Calu3 (cell line): ENCODE data around the gene IKZF1. TPM values are rescaled to one million over a fixed set of nuclear protein-coding genes. Genes with fewer than 3 reads are reported as not detected.

Source experiments
- BruUV-seq: library from RNA; stranded (reverse); fragments of 400-500 nt; replicated peaks from 2 replicates; lab custom pipeline; 2021; lab: Mats Ljungman, UMichigan
- CTCF ChIA-PET: fragments of 300-600 bp; sonication (Branson Sonifier 250); formaldehyde crosslinking; loops from one replicate; lab custom pipeline; 2022; ENCODE audit warnings: antibody characterized with exemption; lab: Charles Lee
- DNase-seq: peaks from one replicate; pipeline ENCODE4 v3.0.0; 2022
- H3K27ac Mint-ChIP-seq: one replicate; pipeline ENCODE4 v1.8.0; 2022; ENCODE audit warnings: mixed read lengths; ENCODE audit not compliant: unreplicated experiment
- H3K27me3 Mint-ChIP-seq: one replicate; pipeline ENCODE4 v1.8.0; 2022; ENCODE audit warnings: mixed read lengths; ENCODE audit not compliant: unreplicated experiment
- H3K36me3 Mint-ChIP-seq: one replicate; pipeline ENCODE4 v1.8.0; 2022; ENCODE audit warnings: mild to moderate bottlenecking, moderate library complexity, mixed read lengths; ENCODE audit not compliant: insufficient read depth, unreplicated experiment
- H3K4me1 Mint-ChIP-seq: one replicate; pipeline ENCODE4 v1.8.0; 2022; ENCODE audit warnings: mild to moderate bottlenecking, low read depth, mixed read lengths; ENCODE audit not compliant: unreplicated experiment
- H3K4me3 Mint-ChIP-seq: one replicate; pipeline ENCODE4 v1.8.0; 2022; ENCODE audit warnings: mild to moderate bottlenecking, low read depth, moderate library complexity, mixed read lengths; ENCODE audit not compliant: unreplicated experiment
- H3K9me3 Mint-ChIP-seq: one replicate; pipeline ENCODE4 v1.8.0; 2022; ENCODE audit warnings: low read depth, mixed read lengths; ENCODE audit not compliant: unreplicated experiment
- CTCF ChIP-seq: fragments of 200-600 bp; IDR thresholded peaks from one replicate; pipeline ENCODE4 v1.8.0; 2022; ENCODE audit warnings: antibody characterized with exemption; ENCODE audit not compliant: unreplicated experiment
- intact Hi-C: fragments of 100-400 bp; cut with micrococcal nuclease; formaldehyde crosslinking; loops from one replicate; pipeline ENCODE4 v1.10.0; 2022; ENCODE audit not compliant: unreplicated experiment
- total RNA-seq: library from RNA; stranded (reverse); gene quantifications from 2 replicates; pipeline ENCODE4 v1.2.3, GENCODE V29; 2022

The IKZF1 gene
- total RNA-seq, 1 experiment from 2014 or later: 0.28 TPM

- no peak for DNase-seq
- intact Hi-C loops: no loop called here
- H3K27me3 Mint-ChIP-seq: peaks cover 87% of the 10 kb centered on the region
- H3K9me3 Mint-ChIP-seq: peaks cover 2% of the 10 kb centered on the region
- no peak overlapping the region for H3K27ac Mint-ChIP-seq
- no peak for TF ChIP-seq CTCF
- H3K36me3 Mint-ChIP-seq: no peaks in the 10 kb centered on the region
- BruUV-seq: no TSS peak
- CTCF ChIA-PET: no interaction called here
- no peak overlapping the region for H3K4me3 Mint-ChIP-seq
- no peaks in the 10 kb centered on the region for H3K4me1 Mint-ChIP-seq
These were observed 36.9 kb upstream of the IKZF1 start for GRCh38 chr7:50267525-50268041.

- TF ChIP-seq CTCF: no peak
- no peak overlapping the region for H3K4me3 Mint-ChIP-seq
- CTCF ChIA-PET: no interaction called here
- H3K9me3 Mint-ChIP-seq: peaks cover 2% of the 10 kb centered on the region
- peaks cover 87% of the 10 kb centered on the region for H3K27me3 Mint-ChIP-seq
- no peaks in the 10 kb centered on the region for H3K36me3 Mint-ChIP-seq
- H3K27ac Mint-ChIP-seq: no peak overlapping the region
- intact Hi-C loops: no loop called here
- BruUV-seq: no TSS peak
- DNase-seq: no peak
- no peaks in the 10 kb centered on the region for H3K4me1 Mint-ChIP-seq
These were observed 36.3 kb upstream of the IKZF1 start for GRCh38 chr7:50268223-50268622.

DNA sequence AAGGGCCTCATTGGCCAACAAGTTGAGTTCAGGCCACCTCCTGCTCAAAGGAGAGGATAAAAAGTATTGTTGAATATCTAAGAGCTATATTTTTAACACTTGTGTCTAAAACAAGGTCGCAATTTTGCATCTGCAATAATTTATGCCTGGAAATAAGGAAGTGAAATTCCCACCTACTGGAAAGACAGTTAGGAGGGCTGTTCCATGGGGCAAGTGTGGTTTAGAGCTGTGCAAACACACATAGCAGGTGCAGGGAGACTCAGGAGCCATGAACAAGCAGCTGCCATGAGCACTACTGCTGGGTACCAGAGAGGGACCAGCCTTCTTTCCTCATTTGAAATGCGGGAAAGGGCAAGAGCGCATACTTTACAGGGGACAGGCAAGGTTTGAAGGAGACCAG is 35.5 kb upstream of the IKZF1 start:
- no TSS peak for BruUV-seq
- CTCF ChIA-PET: interaction anchor here (1.3 kb wide), 1 partner anchor 15 kb away, joined by 3 read pairs; no protein-coding TSS in a partner anchor
- H3K36me3 Mint-ChIP-seq: no peaks in the 10 kb centered on the region
- no peak overlapping the region for H3K27ac Mint-ChIP-seq
- intact Hi-C loops: no loop called here
- no peak overlapping the region for H3K4me3 Mint-ChIP-seq
- TF ChIP-seq CTCF: no peak
- no peaks in the 10 kb centered on the region for H3K4me1 Mint-ChIP-seq
- peaks cover 2% of the 10 kb centered on the region for H3K9me3 Mint-ChIP-seq
- H3K27me3 Mint-ChIP-seq: peaks cover 87% of the 10 kb centered on the region
- DNase-seq: no peak

- Mint-ChIP-seq H3K27ac (no peak overlapping the region), H3K9me3 (peaks cover 2% of the 10 kb centered on the region), H3K36me3 (no peaks in the 10 kb centered on the region), H3K27me3 (peaks cover 87% of the 10 kb centered on the region), H3K4me1 (no peaks in the 10 kb centered on the region), H3K4me3 (no peak overlapping the region)
- no peak for TF ChIP-seq CTCF
- CTCF ChIA-PET: no interaction called here
- DNase-seq: no peak
- intact Hi-C loops: no loop called here
- BruUV-seq: no TSS peak
These were observed 33.9 kb upstream of the IKZF1 start for GRCh38 chr7:50270531-50271018.
